Panc1 (cell line): ENCODE data around the gene SPATA6L.

Experiments
- POLR2AphosphoS5 ChIP-seq: IDR thresholded peaks from 2 replicates; pipeline ENCODE4 v1.6.1; 2012; ENCODE audit warnings: mild to moderate bottlenecking, low read depth, low read length, moderate library complexity
- SIN3A ChIP-seq: IDR thresholded peaks from 2 replicates; pipeline ENCODE4 v1.6.1; 2012; ENCODE audit warnings: low read depth, mild to moderate bottlenecking, low read length, moderate library complexity, borderline replicate concordance; ENCODE audit not compliant: insufficient read depth
- TCF7L2 ChIP-seq: IDR thresholded peaks from 2 replicates; pipeline ENCODE4 v1.6.1; 2011; ENCODE audit warnings: mild to moderate bottlenecking, low read depth, low read length, inconsistent platforms
- TF ChIP-seq, protein P1 (sequence below): fragments of 450-650 bp; IDR thresholded peaks from 2 replicates; pipeline ENCODE4 v1.5.1; 2017; ENCODE audit warnings: mild to moderate bottlenecking
- TF ChIP-seq, protein P2 (sequence below), 2 experiments: IDR thresholded peaks; 2 replicates each; pipeline ENCODE4 v1.6.1; 2011 to 2012; ENCODE audit warnings: low read depth in 2 of 2, control low read depth in 1 of 2, low read length in 1 of 2, mild to moderate bottlenecking in 1 of 2, moderate library complexity in 1 of 2; ENCODE audit not compliant: insufficient read depth in 1 of 2

DNA sequence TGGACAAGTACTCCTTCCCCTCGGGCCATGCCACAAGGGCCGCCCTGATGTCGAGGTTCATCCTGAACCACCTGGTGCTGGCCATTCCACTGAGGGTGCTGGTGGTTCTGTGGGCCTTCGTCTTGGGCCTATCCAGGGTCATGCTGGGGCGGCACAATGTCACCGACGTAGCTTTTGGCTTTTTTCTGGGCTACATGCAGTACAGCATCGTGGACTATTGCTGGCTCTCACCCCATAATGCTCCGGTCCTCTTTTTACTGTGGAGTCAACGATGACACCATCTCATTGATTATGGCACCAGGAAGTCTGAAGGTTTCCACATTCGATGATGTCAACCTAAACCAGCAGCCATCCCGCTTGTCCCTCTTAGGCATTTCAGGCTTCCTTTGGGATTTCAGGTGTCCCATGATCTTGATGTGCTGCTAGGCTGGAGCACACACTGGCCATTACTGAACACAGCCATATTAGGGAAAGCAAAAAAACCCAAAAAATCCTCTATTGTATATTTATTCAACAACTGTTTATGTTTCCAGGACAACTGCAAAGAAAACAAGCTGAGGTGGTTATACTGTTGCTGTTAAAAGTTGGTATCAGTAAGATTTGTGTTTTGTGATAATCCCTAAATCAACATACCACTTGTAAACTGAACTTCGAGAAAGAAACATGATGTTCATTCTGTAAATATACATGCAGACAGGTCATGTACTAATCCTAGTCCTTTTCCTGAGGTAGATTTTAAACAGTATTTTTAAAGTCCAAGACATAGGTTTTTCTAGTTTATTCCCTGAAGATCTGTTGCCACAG, 3.1 kb downstream of the SPATA6L start:
- TF ChIP-seq SIN3A (no peak), POLR2AphosphoS5 (no peak), TCF7L2 (peak; percentile 6; the same call in 1 of the 2 replicates)
- TF ChIP-seq, protein P1, sequence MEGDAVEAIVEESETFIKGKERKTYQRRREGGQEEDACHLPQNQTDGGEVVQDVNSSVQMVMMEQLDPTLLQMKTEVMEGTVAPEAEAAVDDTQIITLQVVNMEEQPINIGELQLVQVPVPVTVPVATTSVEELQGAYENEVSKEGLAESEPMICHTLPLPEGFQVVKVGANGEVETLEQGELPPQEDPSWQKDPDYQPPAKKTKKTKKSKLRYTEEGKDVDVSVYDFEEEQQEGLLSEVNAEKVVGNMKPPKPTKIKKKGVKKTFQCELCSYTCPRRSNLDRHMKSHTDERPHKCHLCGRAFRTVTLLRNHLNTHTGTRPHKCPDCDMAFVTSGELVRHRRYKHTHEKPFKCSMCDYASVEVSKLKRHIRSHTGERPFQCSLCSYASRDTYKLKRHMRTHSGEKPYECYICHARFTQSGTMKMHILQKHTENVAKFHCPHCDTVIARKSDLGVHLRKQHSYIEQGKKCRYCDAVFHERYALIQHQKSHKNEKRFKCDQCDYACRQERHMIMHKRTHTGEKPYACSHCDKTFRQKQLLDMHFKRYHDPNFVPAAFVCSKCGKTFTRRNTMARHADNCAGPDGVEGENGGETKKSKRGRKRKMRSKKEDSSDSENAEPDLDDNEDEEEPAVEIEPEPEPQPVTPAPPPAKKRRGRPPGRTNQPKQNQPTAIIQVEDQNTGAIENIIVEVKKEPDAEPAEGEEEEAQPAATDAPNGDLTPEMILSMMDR: no peak
- TF ChIP-seq, protein P2, sequence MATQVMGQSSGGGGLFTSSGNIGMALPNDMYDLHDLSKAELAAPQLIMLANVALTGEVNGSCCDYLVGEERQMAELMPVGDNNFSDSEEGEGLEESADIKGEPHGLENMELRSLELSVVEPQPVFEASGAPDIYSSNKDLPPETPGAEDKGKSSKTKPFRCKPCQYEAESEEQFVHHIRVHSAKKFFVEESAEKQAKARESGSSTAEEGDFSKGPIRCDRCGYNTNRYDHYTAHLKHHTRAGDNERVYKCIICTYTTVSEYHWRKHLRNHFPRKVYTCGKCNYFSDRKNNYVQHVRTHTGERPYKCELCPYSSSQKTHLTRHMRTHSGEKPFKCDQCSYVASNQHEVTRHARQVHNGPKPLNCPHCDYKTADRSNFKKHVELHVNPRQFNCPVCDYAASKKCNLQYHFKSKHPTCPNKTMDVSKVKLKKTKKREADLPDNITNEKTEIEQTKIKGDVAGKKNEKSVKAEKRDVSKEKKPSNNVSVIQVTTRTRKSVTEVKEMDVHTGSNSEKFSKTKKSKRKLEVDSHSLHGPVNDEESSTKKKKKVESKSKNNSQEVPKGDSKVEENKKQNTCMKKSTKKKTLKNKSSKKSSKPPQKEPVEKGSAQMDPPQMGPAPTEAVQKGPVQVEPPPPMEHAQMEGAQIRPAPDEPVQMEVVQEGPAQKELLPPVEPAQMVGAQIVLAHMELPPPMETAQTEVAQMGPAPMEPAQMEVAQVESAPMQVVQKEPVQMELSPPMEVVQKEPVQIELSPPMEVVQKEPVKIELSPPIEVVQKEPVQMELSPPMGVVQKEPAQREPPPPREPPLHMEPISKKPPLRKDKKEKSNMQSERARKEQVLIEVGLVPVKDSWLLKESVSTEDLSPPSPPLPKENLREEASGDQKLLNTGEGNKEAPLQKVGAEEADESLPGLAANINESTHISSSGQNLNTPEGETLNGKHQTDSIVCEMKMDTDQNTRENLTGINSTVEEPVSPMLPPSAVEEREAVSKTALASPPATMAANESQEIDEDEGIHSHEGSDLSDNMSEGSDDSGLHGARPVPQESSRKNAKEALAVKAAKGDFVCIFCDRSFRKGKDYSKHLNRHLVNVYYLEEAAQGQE (IDR thresholded peaks at IDR 0.05; ENCODE audit: insufficient read depth in 1 of 2, low read depth in 2 of 2, low read length in 1 of 2): no peak
